Neuronal stem cell (in vitro differentiated cells): ENCODE results near the gene MTX1.
"Not testable (repeated sequence)": the region's sequence is repeated elsewhere in the genome, so short reads cannot be mapped to it uniquely, and the experiment has no call there.

Experiments used
- DNase-seq: peaks from one replicate; pipeline ENCODE4 v3.0.0-alpha.2; 2013; ENCODE audit warnings: low spot score
- H2AFZ ChIP-seq: one replicate; pipeline ENCODE4 v1.6.1; 2013; ENCODE audit warnings: mild to moderate bottlenecking, low read length, inconsistent platforms
- H2AK5ac ChIP-seq: 2 replicates; pipeline ENCODE4 v1.6.1; 2013; ENCODE audit warnings: low read depth, mild to moderate bottlenecking, inconsistent platforms, low read length, moderate library complexity, mixed read lengths
- H2BK120ac ChIP-seq: 2 replicates; pipeline ENCODE4 v1.6.1; 2013; ENCODE audit warnings: low read depth, mild to moderate bottlenecking, inconsistent platforms, low read length, moderate library complexity, mixed read lengths
- H2BK12ac ChIP-seq: one replicate; pipeline ENCODE4 v1.6.1; 2013; ENCODE audit warnings: low read length, inconsistent platforms
- H2BK15ac ChIP-seq: 2 replicates; pipeline ENCODE4 v1.6.1; 2013; ENCODE audit warnings: mild to moderate bottlenecking, low read length, inconsistent platforms, mixed read lengths
- H2BK5ac ChIP-seq: one replicate; pipeline ENCODE4 v1.6.1; 2013; ENCODE audit warnings: inconsistent platforms, mild to moderate bottlenecking, low read length, moderate library complexity
- H3K14ac ChIP-seq: one replicate; pipeline ENCODE4 v1.6.1; 2013; ENCODE audit warnings: low read length, inconsistent platforms
- H3K18ac ChIP-seq: 2 replicates; pipeline ENCODE4 v1.6.1; 2013; ENCODE audit warnings: low read length, inconsistent platforms
- H3K23ac ChIP-seq: 2 replicates; pipeline ENCODE4 v1.6.1; 2013; ENCODE audit warnings: low read depth, mild to moderate bottlenecking, mixed read lengths, low read length, inconsistent platforms; ENCODE audit not compliant: poor library complexity
- H3K27ac ChIP-seq: replicated peaks from 3 replicates; pipeline ENCODE4 v1.5.1; 2013; ENCODE audit warnings: low read length, inconsistent platforms
- H3K27me3 ChIP-seq, 3 experiments: 2 replicates each; pipeline ENCODE4 v1.6.1; 2013; ENCODE audit warnings: low read length in 3 of 3, mild to moderate bottlenecking in 2 of 3, inconsistent platforms in 1 of 3, low read depth in 1 of 3, mixed read lengths in 1 of 3, moderate library complexity in 1 of 3; ENCODE audit not compliant: control insufficient read depth in 3 of 3, insufficient read depth in 3 of 3
- H3K36me3 ChIP-seq, 2 donors: replicated peaks in 1 of 2; 2 replicates each; pipeline ENCODE4 v1.6.1; 2013; ENCODE audit warnings: low read length in 2 of 2; ENCODE audit not compliant: control insufficient read depth in 2 of 2, insufficient read depth in 2 of 2
- H3K4ac ChIP-seq: 2 replicates; pipeline ENCODE4 v1.6.1; 2013; ENCODE audit warnings: inconsistent platforms, mild to moderate bottlenecking, low read length, moderate library complexity
- H3K4me1 ChIP-seq, 2 donors: 1 replicate in 1 of 2; 2 replicates in 1 of 2; pipeline ENCODE4 v1.6.1; 2013; ENCODE audit warnings: low read length in 2 of 2, low read depth in 1 of 2; ENCODE audit not compliant: control insufficient read depth in 2 of 2, insufficient read depth in 1 of 2
- H3K4me2 ChIP-seq: one replicate; pipeline ENCODE4 v1.6.1; 2013; ENCODE audit warnings: mild to moderate bottlenecking, low read length, inconsistent platforms; ENCODE audit not compliant: insufficient read depth, poor library complexity, severe bottlenecking
- H3K4me3 ChIP-seq, 2 donors: 2 replicates each; pipeline ENCODE4 v1.5.1; 2013; ENCODE audit warnings: low read length in 2 of 2, mild to moderate bottlenecking in 2 of 2, inconsistent platforms in 1 of 2, moderate library complexity in 1 of 2
- H3K79me1 ChIP-seq: one replicate; pipeline ENCODE4 v1.6.1; 2013; ENCODE audit warnings: low read depth, mild to moderate bottlenecking, inconsistent platforms, low read length, moderate library complexity
- H3K9ac ChIP-seq: one replicate; pipeline ENCODE4 v1.6.1; 2013; ENCODE audit warnings: mild to moderate bottlenecking, low read depth, low read length, inconsistent platforms; ENCODE audit not compliant: poor library complexity
- H3K9me3 ChIP-seq, 2 donors: replicated peaks in 1 of 2; 2 replicates each; pipeline versions ENCODE3 to v1.6.1; 2013; ENCODE audit warnings: low read length in 2 of 2, mild to moderate bottlenecking in 2 of 2, inconsistent platforms in 1 of 2, low read depth in 1 of 2, mixed read lengths in 1 of 2, moderate library complexity in 1 of 2; ENCODE audit not compliant: control insufficient read depth in 2 of 2, insufficient read depth in 1 of 2
- H4K8ac ChIP-seq: one replicate; pipeline ENCODE4 v1.6.1; 2013; ENCODE audit warnings: low read depth, mild to moderate bottlenecking, inconsistent platforms, low read length, moderate library complexity
- H4K91ac ChIP-seq: one replicate; pipeline ENCODE4 v1.6.1; 2013; ENCODE audit warnings: low read length, low read depth, mild to moderate bottlenecking, inconsistent platforms; ENCODE audit not compliant: poor library complexity
- WGBS, 2 donors: extraction: QIAGEN DNeasy Blood & Tissue Kit; methylation state at CpG; one replicate each; pipeline ENCODE4 v1.1.7; 2013; ENCODE audit warnings: missing lambda C conversion rate in 2 of 2, mixed read lengths in 1 of 2; ENCODE audit not compliant: insufficient read length in 2 of 2, insufficient replicate concordance in 1 of 2; ENCODE audit errors: extremely low coverage in 2 of 2; 5-methylcytosine and 5-hydroxymethylcytosine counted together

The MTX1 gene

DNA sequence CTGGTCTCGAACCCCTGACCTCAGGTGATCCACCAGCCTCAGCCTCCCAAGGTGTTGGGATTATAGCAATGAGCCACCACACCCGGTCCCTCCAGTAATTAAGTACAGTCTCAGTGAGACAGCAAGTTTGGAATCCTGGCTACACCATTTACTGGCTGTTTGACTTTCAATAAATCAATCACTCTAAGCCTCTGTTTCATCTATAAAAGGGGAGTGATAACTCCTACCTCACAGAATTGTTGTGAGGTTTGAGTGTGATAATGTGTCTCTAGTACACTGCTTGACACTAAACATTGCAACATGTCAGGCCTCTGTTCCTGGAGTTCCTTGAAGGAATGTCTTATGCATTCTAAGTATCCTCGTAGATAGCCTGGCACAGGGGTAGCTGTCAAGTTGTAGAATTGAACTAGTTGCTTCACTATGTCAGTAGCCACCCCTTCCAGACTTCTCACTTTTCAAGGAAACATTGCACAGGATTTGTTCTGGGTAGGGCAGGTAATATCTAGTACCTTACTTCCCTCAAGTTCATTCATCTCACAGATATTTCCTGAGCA, 34.4 kb downstream of the MTX1 start:
- no peak for DNase-seq
- Histone ChIP-seq H3K4me3 (peak overlapping the region in 1 of 2 donors; percentile 52), H3K4me1 (peaks cover 2 to 9% of the 10 kb centered on the region in 2 donors), H3K27me3 (no peaks in the 10 kb centered on the region), H2BK5ac (no peak overlapping the region), H2AFZ (no peak overlapping the region), H2BK12ac (no peak overlapping the region), H3K14ac (no peak overlapping the region), H2BK120ac (no peak overlapping the region), H3K79me1 (no peaks in the 10 kb centered on the region), H3K9ac (no peak overlapping the region), H3K9me3 (no peaks in the 10 kb centered on the region), H3K27ac (no peak overlapping the region), H3K36me3 (peaks cover 8 to 20% of the 10 kb centered on the region in 2 donors), H4K91ac (no peak overlapping the region), H2BK15ac (no peak overlapping the region), H3K18ac (no peak overlapping the region), H2AK5ac (no peak overlapping the region), H4K8ac (no peak overlapping the region), H3K4ac (no peak overlapping the region), H3K4me2 (no peak overlapping the region), H3K23ac (no peak overlapping the region)
- no CpG with 5 or more reads among the region's 3 CpGs for WGBS, 2 donors

DNA sequence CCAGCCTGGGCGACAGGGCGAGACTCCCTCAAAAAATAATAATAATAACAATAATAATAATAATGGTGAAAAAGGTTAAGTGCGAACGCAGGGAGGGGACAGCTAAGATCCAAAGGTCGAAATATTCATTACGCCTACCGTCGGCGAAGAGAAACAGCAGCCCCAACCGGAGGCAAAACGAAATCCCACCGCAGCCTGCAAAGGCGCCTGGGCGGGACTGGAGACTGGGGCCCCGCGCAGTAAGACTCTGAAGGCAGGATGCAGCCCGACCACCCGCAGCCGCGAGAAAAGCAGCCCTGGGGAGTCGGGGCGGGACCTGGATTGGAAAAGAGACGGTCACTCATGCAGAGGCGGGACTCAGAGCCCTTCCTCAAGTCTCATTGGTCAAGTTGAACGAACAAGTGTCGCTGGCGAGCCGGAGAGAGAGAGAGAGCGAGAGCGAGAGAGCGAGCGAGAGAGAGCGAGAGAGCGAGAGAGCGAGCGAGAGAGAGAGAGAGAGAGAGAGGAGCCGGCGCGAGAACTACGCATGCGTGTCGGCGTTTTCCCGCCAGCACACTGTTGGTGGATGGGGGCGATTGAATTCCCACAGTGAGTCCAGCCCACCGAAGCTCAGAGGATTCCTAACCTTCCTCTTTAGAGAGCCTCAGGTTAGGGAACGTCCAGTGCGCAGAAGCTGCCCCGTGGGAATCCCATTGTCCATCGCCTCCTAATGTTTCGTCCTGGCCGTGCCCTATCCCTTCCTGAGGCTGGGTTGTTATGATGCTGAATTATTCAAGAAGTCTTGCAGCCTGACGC, 36.1 kb downstream of the MTX1 start:
- no peaks in the 10 kb centered on the region for H3K9me3 ChIP-seq
- H3K9ac ChIP-seq, result peak overlapping the region; percentile 87
- H3K4me2 ChIP-seq, result peak overlapping the region; percentile 58
- no peak overlapping the region for H2AK5ac ChIP-seq
- no peak overlapping the region for H4K8ac ChIP-seq
- peaks cover 16 to 31% of the 10 kb centered on the region in 2 donors for H3K36me3 ChIP-seq
- H4K91ac ChIP-seq, result no peak overlapping the region
- peak overlapping the region; percentile 73 for H2AFZ ChIP-seq
- H3K4ac ChIP-seq, result no peak overlapping the region
- H2BK5ac ChIP-seq, result peak overlapping the region; percentile 62
- peaks cover 2 to 9% of the 10 kb centered on the region in 2 donors for H3K4me1 ChIP-seq
- H2BK12ac ChIP-seq, result no peak overlapping the region
- peak overlapping the region; percentile 52 to 76 for H3K4me3 ChIP-seq
- DNase-seq, result peak; percentile 97
- no peak overlapping the region for H3K14ac ChIP-seq
- H3K79me1 ChIP-seq, result no peaks in the 10 kb centered on the region
- peak overlapping the region; percentile 81 for H3K23ac ChIP-seq
- no peak overlapping the region for H2BK120ac ChIP-seq
- no peak overlapping the region for H2BK15ac ChIP-seq
- no peaks in the 10 kb centered on the region for H3K27me3 ChIP-seq
- peak overlapping the region; percentile 68 for H3K18ac ChIP-seq
- no CpG with 5 or more reads among the region's 53 CpGs for WGBS, 2 donors
- peak overlapping the region; percentile 92 for H3K27ac ChIP-seq

DNA sequence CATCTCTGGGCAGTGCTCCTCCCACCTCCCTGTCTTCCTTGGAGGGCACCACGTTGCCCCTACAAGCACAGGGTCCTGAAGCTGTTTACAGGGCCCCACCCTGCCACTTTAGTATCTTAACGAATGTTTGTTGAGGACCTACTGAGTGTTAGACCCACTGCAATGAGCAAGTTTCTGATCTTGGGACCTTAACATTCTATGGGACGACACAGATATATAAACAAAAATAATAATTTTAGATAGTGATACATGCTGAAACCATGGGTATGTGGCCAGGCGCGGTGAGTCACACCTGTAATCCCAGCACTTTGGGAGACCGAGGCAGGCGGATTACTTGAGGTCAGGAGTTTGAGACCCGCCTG, 36.6 kb downstream of the MTX1 start:
- H3K4ac ChIP-seq, result no peak overlapping the region
- H3K79me1 ChIP-seq, result no peaks in the 10 kb centered on the region
- peak overlapping the region; percentile 58 for H3K4me2 ChIP-seq
- no peaks in the 10 kb centered on the region for H3K27me3 ChIP-seq
- H2BK15ac ChIP-seq, result no peak overlapping the region
- H2BK120ac ChIP-seq, result no peak overlapping the region
- peak overlapping the region; percentile 92 for H3K27ac ChIP-seq
- peak overlapping the region; percentile 87 for H3K9ac ChIP-seq
- no peak overlapping the region for H3K14ac ChIP-seq
- DNase-seq, result no peak
- H2BK5ac ChIP-seq, result peak overlapping the region; percentile 62
- no peak overlapping the region for H2BK12ac ChIP-seq
- H4K8ac ChIP-seq, result no peak overlapping the region
- peak overlapping the region; percentile 68 for H3K18ac ChIP-seq
- no peak overlapping the region for H4K91ac ChIP-seq
- peak overlapping the region; percentile 52 to 76 for H3K4me3 ChIP-seq
- peak overlapping the region; percentile 73 for H2AFZ ChIP-seq
- peaks cover 4 to 9% of the 10 kb centered on the region in 2 donors for H3K4me1 ChIP-seq
- peak overlapping the region; percentile 81 for H3K23ac ChIP-seq
- WGBS, 2 donors, result no CpG with 5 or more reads among the region's 8 CpGs
- H3K9me3 ChIP-seq, result no peaks in the 10 kb centered on the region
- H2AK5ac ChIP-seq, result peak overlapping the region; percentile 1
- peaks cover 16 to 37% of the 10 kb centered on the region in 2 donors for H3K36me3 ChIP-seq

DNA sequence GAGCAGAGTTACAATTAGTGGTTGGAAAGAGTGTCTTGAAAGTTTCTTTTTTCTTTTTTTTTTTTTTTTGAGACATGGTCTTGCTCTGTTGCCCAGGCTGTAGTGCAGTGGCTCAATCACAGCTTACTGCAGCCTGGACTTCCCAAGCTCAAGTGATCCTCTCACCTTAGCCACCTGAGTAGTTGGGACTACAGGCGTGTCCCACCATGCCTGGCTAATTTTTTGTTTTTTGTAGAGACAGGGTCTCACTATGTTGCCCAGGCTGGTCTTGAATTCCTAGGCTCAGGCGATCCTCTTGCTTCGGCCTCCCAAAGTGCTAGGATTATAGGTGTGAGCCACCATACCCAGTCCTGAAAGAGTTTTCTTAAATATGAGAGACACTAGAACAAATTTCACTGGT, 38.3 kb downstream of the MTX1 start:
- H3K4me3 ChIP-seq, H3K18ac ChIP-seq, H2AK5ac ChIP-seq, H3K79me1 ChIP-seq, H4K8ac ChIP-seq, H2BK12ac ChIP-seq, H3K23ac ChIP-seq, H2BK120ac ChIP-seq, DNase-seq, H2AFZ ChIP-seq, H2BK5ac ChIP-seq, H3K9me3 ChIP-seq, H2BK15ac ChIP-seq, H3K9ac ChIP-seq, H3K4me2 ChIP-seq, H3K27ac ChIP-seq, H3K27me3 ChIP-seq, H4K91ac ChIP-seq, H3K4ac ChIP-seq, H3K14ac ChIP-seq: not testable (repeated sequence)
- peaks cover 16 to 44% of the 10 kb centered on the region in 2 donors for H3K36me3 ChIP-seq
- H3K4me1 ChIP-seq, result peaks cover 10 to 13% of the 10 kb centered on the region in 2 donors
- WGBS, 2 donors, result no CpG with 5 or more reads among the region's 3 CpGs
